Hepatocyte (in vitro differentiated cells): Measurements from ENCODE around the gene NAV2. TPM values are rescaled to one million over a fixed set of nuclear protein-coding genes. Genes with fewer than 3 reads are reported as not detected.
A peak's percentile ranks its signal among the peaks of the same experiment; 100 is the strongest.
"Not testable (repeated sequence)": the region's sequence is repeated elsewhere in the genome, so short reads cannot be mapped to it uniquely, and the experiment has no call there.

ENCODE experiments used
- DNase-seq: peaks from one replicate; pipeline ENCODE4 v3.0.0-alpha.2; 2016; ENCODE audit warnings: low spot score
- H2AFZ ChIP-seq: fragments of 200-600 bp; sonication (generic); 2 replicates; pipeline ENCODE4 v1.6.0; 2016; ENCODE audit warnings: antibody characterized with exemption, mild to moderate bottlenecking
- H3K27ac ChIP-seq: fragments of 200-600 bp; sonication (generic); 2 replicates; pipeline ENCODE4 v1.5.1; 2016; ENCODE audit warnings: mild to moderate bottlenecking
- H3K27me3 ChIP-seq: fragments of 200-600 bp; sonication (generic); 2 replicates; pipeline ENCODE4 v1.6.1; 2016
- H3K36me3 ChIP-seq: fragments of 200-600 bp; sonication (generic); replicated peaks from 2 replicates; pipeline ENCODE4 v1.5.1; 2016; ENCODE audit warnings: low read depth; ENCODE audit not compliant: insufficient read depth
- H3K4me1 ChIP-seq: fragments of 200-600 bp; sonication (generic); 2 replicates; pipeline ENCODE4 v1.5.1; 2016; ENCODE audit warnings: mild to moderate bottlenecking, moderate library complexity; ENCODE audit not compliant: insufficient read depth
- H3K4me2 ChIP-seq: fragments of 200-600 bp; sonication (generic); 2 replicates; pipeline ENCODE4 v1.6.0; 2016
- H3K4me3 ChIP-seq: fragments of 200-600 bp; sonication (generic); 2 replicates; pipeline ENCODE4 v1.5.1; 2016; ENCODE audit warnings: mild to moderate bottlenecking
- H3K79me2 ChIP-seq: fragments of 200-600 bp; sonication (generic); 2 replicates; pipeline ENCODE4 v1.6.0; 2017; ENCODE audit warnings: mild to moderate bottlenecking
- H3K9me2 ChIP-seq: fragments of 200-600 bp; sonication (generic); replicated peaks from 2 replicates; pipeline ENCODE4 v1.6.0; 2017; ENCODE audit warnings: mild to moderate bottlenecking; ENCODE audit not compliant: insufficient read depth
- H3K9me3 ChIP-seq: fragments of 200-600 bp; sonication (generic); 2 replicates; pipeline ENCODE4 v1.5.1; 2016; ENCODE audit warnings: low read depth, mild to moderate bottlenecking
- H4K20me1 ChIP-seq: fragments of 200-600 bp; sonication (generic); 2 replicates; pipeline ENCODE4 v1.6.0; 2016; ENCODE audit warnings: mild to moderate bottlenecking; ENCODE audit not compliant: insufficient read depth, poor library complexity, severe bottlenecking
- CTCF ChIP-seq: fragments of 200-600 bp; sonication (generic); IDR thresholded peaks from 2 replicates; pipeline ENCODE4 v1.5.1; 2016; ENCODE audit warnings: antibody characterized with exemption, mild to moderate bottlenecking; ENCODE audit not compliant: poor library complexity
- EZH2 ChIP-seq: fragments of 200-600 bp; sonication (generic); IDR thresholded peaks from 2 replicates; pipeline ENCODE4 v1.6.1; 2016; ENCODE audit warnings: antibody characterized with exemption, mild to moderate bottlenecking, borderline replicate concordance
- EZH2phosphoT487 ChIP-seq: fragments of 200-600 bp; sonication (generic); IDR thresholded peaks from one replicate; pipeline ENCODE4 v1.6.1; 2018; ENCODE audit warnings: antibody characterized with exemption, mild to moderate bottlenecking, low read depth, moderate library complexity; ENCODE audit not compliant: unreplicated experiment, severe bottlenecking
- WGBS: methylation state at CpG from one replicate; pipeline ENCODE4 v1.1.6; 2016; ENCODE audit warnings: low lambda C conversion rate; ENCODE audit errors: missing lambda C conversion rate; 5-methylcytosine and 5-hydroxymethylcytosine counted together
- polyA plus RNA-seq: library from polyadenylated mRNA; unstranded; fragments of >200 nt; fragmentation: Nextera tagmentation; extraction: Ambion mirVana; gene quantifications from 2 replicates; pipeline ENCODE4 v1.2.1, GENCODE V29; 2016
- total RNA-seq: library from RNA; depleted of rRNA; stranded (reverse); fragments of >200 nt; gene quantifications from 2 replicates; pipeline ENCODE4 v1.2.3, GENCODE V29; 2014

Gene NAV2
- total and polyA plus RNA-seq, 2 experiments from 2014 or later: 23.7 to 30.8 TPM

- Histone ChIP-seq H3K36me3 (no peaks in the 10 kb centered on the region), H3K4me1 (peaks cover 17% of the 10 kb centered on the region), H3K79me2 (no peaks in the 10 kb centered on the region), H3K9me3 (no peaks in the 10 kb centered on the region), H3K27me3 (no peaks in the 10 kb centered on the region), H3K4me3 (no peak overlapping the region), H3K27ac (peak overlapping the region; percentile 70), H4K20me1 (no peaks in the 10 kb centered on the region), H3K4me2 (no peak overlapping the region), H3K9me2 (no peaks in the 10 kb centered on the region), H2AFZ (no peak overlapping the region)
- DNase-seq: peak; percentile 32
- TF ChIP-seq EZH2phosphoT487 (peak; percentile 86), EZH2 (no peak)
Observed at GRCh38 chr11:19891022-19891421, 178.4 kb downstream of the NAV2 start.

GRCh38 chr11:19892387-19892786 lies 179.8 kb downstream of the NAV2 start:
- Histone ChIP-seq H3K4me3 (no peak overlapping the region), H4K20me1 (no peaks in the 10 kb centered on the region), H3K79me2 (no peaks in the 10 kb centered on the region), H3K4me1 (peaks cover 17% of the 10 kb centered on the region), H3K9me2 (no peaks in the 10 kb centered on the region), H3K4me2 (no peak overlapping the region), H3K9me3 (no peaks in the 10 kb centered on the region), H3K36me3 (no peaks in the 10 kb centered on the region), H3K27ac (no peak overlapping the region), H3K27me3 (no peaks in the 10 kb centered on the region), H2AFZ (no peak overlapping the region)
- WGBS: 87% methylated on average over 11 of the region's 11 CpGs
- TF ChIP-seq EZH2phosphoT487 (no peak), CTCF (no peak), EZH2 (no peak)
- DNase-seq: no peak

GRCh38 chr11:19892876-19893275 lies 180.2 kb downstream of the NAV2 start:
- Histone ChIP-seq H3K4me1 (peaks cover 17% of the 10 kb centered on the region), H3K9me3 (no peaks in the 10 kb centered on the region), H4K20me1 (no peaks in the 10 kb centered on the region), H2AFZ (no peak overlapping the region), H3K27me3 (no peaks in the 10 kb centered on the region), H3K4me2 (no peak overlapping the region), H3K36me3 (no peaks in the 10 kb centered on the region), H3K4me3 (no peak overlapping the region), H3K79me2 (no peaks in the 10 kb centered on the region), H3K27ac (no peak overlapping the region), H3K9me2 (no peaks in the 10 kb centered on the region)
- 88% methylated on average over 1 of the region's 1 CpG for WGBS
- no peak for TF ChIP-seq EZH2phosphoT487
- no peak for TF ChIP-seq CTCF
- no peak for TF ChIP-seq EZH2
- DNase-seq: no peak

GRCh38 chr11:19894404-19894803 lies 181.8 kb downstream of the NAV2 start:
- no peak overlapping the region for H3K27ac ChIP-seq
- no peak for DNase-seq
- no peaks in the 10 kb centered on the region for H4K20me1 ChIP-seq
- no peak overlapping the region for H3K4me2 ChIP-seq
- H2AFZ ChIP-seq: no peak overlapping the region
- H3K27me3 ChIP-seq: no peaks in the 10 kb centered on the region
- whole genome bisulfite sequencing: 94% methylated on average over 2 of the region's 2 CpGs
- TF ChIP-seq EZH2phosphoT487: no peak
- TF ChIP-seq EZH2: no peak
- no peaks in the 10 kb centered on the region for H3K79me2 ChIP-seq
- H3K36me3 ChIP-seq: no peaks in the 10 kb centered on the region
- H3K9me3 ChIP-seq: no peaks in the 10 kb centered on the region
- H3K4me1 ChIP-seq: peaks cover 17% of the 10 kb centered on the region
- H3K4me3 ChIP-seq: no peak overlapping the region
- H3K9me2 ChIP-seq: no peaks in the 10 kb centered on the region

- H3K9me3 ChIP-seq, H3K36me3 ChIP-seq, H2AFZ ChIP-seq, H4K20me1 ChIP-seq, H3K27ac ChIP-seq, H3K4me3 ChIP-seq, H3K9me2 ChIP-seq, H3K79me2 ChIP-seq, H3K4me2 ChIP-seq, H3K27me3 ChIP-seq, DNase-seq: not testable (repeated sequence)
- peaks cover 12% of the 10 kb centered on the region for H3K4me1 ChIP-seq
- 87% methylated on average over 3 of the region's 3 CpGs for WGBS
Observed at GRCh38 chr11:19895037-19895436, 182.4 kb downstream of the NAV2 start.
